ENCODE data around the gene SLC40A1. TPM values are rescaled to one million over a fixed set of nuclear protein-coding genes. Genes with fewer than 3 reads are reported as not detected.
A peak's percentile ranks its signal among the peaks of the same experiment; 100 is the strongest.

SLC40A1 gene
- total RNA-seq, 6 experiments from 2014 or later: 101 to 289 (median 134) TPM

- peak overlapping the region in 2 of 3 donors; percentile 8 to 14 for H3K4me3 ChIP-seq
- intact Hi-C loops (cut with DNase I): no loop called here
- H3K4me1 ChIP-seq: peaks cover 0 to 8% (median 5%) of the 10 kb centered on the region in 4 donors
- 10% methylated on average over 6 of the region's 6 CpGs for WGBS (ENCODE audit: insufficient coverage, low coverage, low lambda C conversion rate, missing lambda C conversion rate)
- DNase-seq: no peak
- peak overlapping the region; percentile 56 to 63 (median 58) for H3K27ac ChIP-seq
- ATAC-seq: peak; percentile 93 to 98 (median 96)
- TF ChIP-seq POLR2A (IDR thresholded peaks at IDR 0.05): no peak
- TF ChIP-seq, protein P1, sequence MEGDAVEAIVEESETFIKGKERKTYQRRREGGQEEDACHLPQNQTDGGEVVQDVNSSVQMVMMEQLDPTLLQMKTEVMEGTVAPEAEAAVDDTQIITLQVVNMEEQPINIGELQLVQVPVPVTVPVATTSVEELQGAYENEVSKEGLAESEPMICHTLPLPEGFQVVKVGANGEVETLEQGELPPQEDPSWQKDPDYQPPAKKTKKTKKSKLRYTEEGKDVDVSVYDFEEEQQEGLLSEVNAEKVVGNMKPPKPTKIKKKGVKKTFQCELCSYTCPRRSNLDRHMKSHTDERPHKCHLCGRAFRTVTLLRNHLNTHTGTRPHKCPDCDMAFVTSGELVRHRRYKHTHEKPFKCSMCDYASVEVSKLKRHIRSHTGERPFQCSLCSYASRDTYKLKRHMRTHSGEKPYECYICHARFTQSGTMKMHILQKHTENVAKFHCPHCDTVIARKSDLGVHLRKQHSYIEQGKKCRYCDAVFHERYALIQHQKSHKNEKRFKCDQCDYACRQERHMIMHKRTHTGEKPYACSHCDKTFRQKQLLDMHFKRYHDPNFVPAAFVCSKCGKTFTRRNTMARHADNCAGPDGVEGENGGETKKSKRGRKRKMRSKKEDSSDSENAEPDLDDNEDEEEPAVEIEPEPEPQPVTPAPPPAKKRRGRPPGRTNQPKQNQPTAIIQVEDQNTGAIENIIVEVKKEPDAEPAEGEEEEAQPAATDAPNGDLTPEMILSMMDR (IDR thresholded peaks at IDR 0.05): no peak
- H3K36me3 ChIP-seq: no peaks in the 10 kb centered on the region
- no peaks in the 10 kb centered on the region for H3K9me3 ChIP-seq
- no peaks in the 10 kb centered on the region for H3K27me3 ChIP-seq
Measured at GRCh38 chr2:189613077-189613636, 32.6 kb upstream of the SLC40A1 start.

GRCh38 chr2:189610700-189611099, 30.1 kb upstream of the SLC40A1 start:
- ATAC-seq (no peak), DNase-seq (no peak)
- TF ChIP-seq, protein P1 (IDR thresholded peaks at IDR 0.05): no peak
- TF ChIP-seq POLR2A (IDR thresholded peaks at IDR 0.05): no peak
- Histone ChIP-seq H3K27me3 (no peaks in the 10 kb centered on the region), H3K4me1 (peaks cover 0 to 8% (median 5%) of the 10 kb centered on the region in 4 donors), H3K27ac (no peak overlapping the region), H3K4me3 (no peak overlapping the region), H3K9me3 (no peaks in the 10 kb centered on the region), H3K36me3 (no peaks in the 10 kb centered on the region)
- intact Hi-C loops (cut with DNase I): no loop called here
- WGBS (ENCODE audit: insufficient coverage, low coverage, low lambda C conversion rate, missing lambda C conversion rate): 80% methylated on average over 2 of the region's 2 CpGs

GRCh38 chr2:189609853-189610252, 29.3 kb upstream of the SLC40A1 start:
- Histone ChIP-seq H3K27me3 (no peaks in the 10 kb centered on the region), H3K9me3 (no peaks in the 10 kb centered on the region), H3K36me3 (no peaks in the 10 kb centered on the region), H3K4me3 (no peak overlapping the region), H3K4me1 (peaks cover 0 to 8% (median 5%) of the 10 kb centered on the region in 4 donors), H3K27ac (no peak overlapping the region)
- TF ChIP-seq POLR2A (IDR thresholded peaks at IDR 0.05): no peak
- TF ChIP-seq, protein P1 (IDR thresholded peaks at IDR 0.05): no peak
- intact Hi-C loops (cut with DNase I): no loop called here
- ATAC-seq: no peak
- 100% methylated on average over 1 of the region's 1 CpG for WGBS (ENCODE audit: insufficient coverage, low coverage, low lambda C conversion rate, missing lambda C conversion rate)
- no peak for DNase-seq

DNA sequence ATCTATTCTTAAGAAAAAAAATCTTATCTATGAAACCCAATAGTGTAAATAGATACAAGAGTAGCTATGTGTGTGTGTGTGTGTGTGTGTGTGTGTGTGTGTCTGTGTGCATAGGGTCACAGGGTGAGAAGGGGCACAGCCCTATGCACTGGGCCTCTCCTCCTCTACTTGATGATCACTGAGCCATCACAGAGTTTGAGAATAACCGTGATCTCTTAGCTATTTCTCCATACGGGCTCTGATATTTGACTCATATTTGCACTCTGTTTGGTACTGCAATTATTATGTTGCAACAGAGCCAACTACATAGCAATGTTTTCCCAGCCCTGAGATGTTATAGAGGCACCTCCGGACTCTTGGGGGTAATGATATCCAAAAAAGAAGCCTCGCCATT, 28.8 kb upstream of the SLC40A1 start:
- TF ChIP-seq, protein P1 (IDR thresholded peaks at IDR 0.05): no peak
- TF ChIP-seq POLR2A (IDR thresholded peaks at IDR 0.05): no peak
- no peak for DNase-seq
- H3K36me3 ChIP-seq: no peaks in the 10 kb centered on the region
- peaks cover 0 to 8% (median 5%) of the 10 kb centered on the region in 4 donors for H3K4me1 ChIP-seq
- H3K27ac ChIP-seq: no peak overlapping the region
- WGBS (ENCODE audit: insufficient coverage, low coverage, low lambda C conversion rate, missing lambda C conversion rate): 57% methylated on average over 4 of the region's 4 CpGs
- no peaks in the 10 kb centered on the region for H3K27me3 ChIP-seq
- no peak for ATAC-seq
- intact Hi-C loops (cut with DNase I): no loop called here
- H3K9me3 ChIP-seq: no peaks in the 10 kb centered on the region
- no peak overlapping the region for H3K4me3 ChIP-seq
